Gastroesophageal sphincter (tissue), 3 donors: Measurements from ENCODE around the gene PCSK2.

Source experiments
- CTCF ChIP-seq, 4 experiments: fragments of 200-600 bp in 2 of 4; fragments of 450-650 bp in 2 of 4; sonication (generic) in 1 of 4; IDR thresholded peaks; one replicate each; pipeline ENCODE4 v1.5.1; 2017 to 2019; ENCODE audit warnings: antibody characterized with exemption in 4 of 4, mild to moderate bottlenecking in 2 of 4, moderate library complexity in 2 of 4
- POLR2AphosphoS5 ChIP-seq: sonication (generic); formaldehyde crosslinking; IDR thresholded peaks from one replicate; pipeline ENCODE4 v1.6.1; 2017; ENCODE audit warnings: antibody characterized with exemption

GRCh38 chr20:17225851-17226409, 910 bp upstream of the PCSK2 start:
- TF ChIP-seq POLR2AphosphoS5: no peak
- no peak for TF ChIP-seq CTCF (IDR thresholded peaks at IDR 0.05)
